LoVo (cell line): ENCODE data around the gene TAS1R2.

Experiments
- DNase-seq: peaks from one replicate; pipeline ENCODE4 v3.0.0-alpha.2; 2016; ENCODE audit warnings: low spot score

The TAS1R2 gene

GRCh38 chr1:18799454-18799853, 60.0 kb downstream of the TAS1R2 start:
- no peak for DNase-seq

- DNase-seq: no peak
Observed at GRCh38 chr1:18798946-18799345, 60.5 kb downstream of the TAS1R2 start.

GRCh38 chr1:18798533-18798932, 60.9 kb downstream of the TAS1R2 start:
- DNase-seq: no peak

GRCh38 chr1:18796950-18797349, 62.5 kb downstream of the TAS1R2 start:
- DNase-seq: no peak

- DNase-seq: no peak
Observed at GRCh38 chr1:18795002-18795689, 64.3 kb downstream of the TAS1R2 start.

- no peak for DNase-seq
Observed at GRCh38 chr1:18794561-18794960, 64.9 kb downstream of the TAS1R2 start.

- DNase-seq: no peak
Observed at GRCh38 chr1:18794051-18794450, 65.4 kb downstream of the TAS1R2 start.

- no peak for DNase-seq
Observed at GRCh38 chr1:18793164-18793563, 66.3 kb downstream of the TAS1R2 start.

- DNase-seq: no peak
Observed at GRCh38 chr1:18792747-18793146, 66.7 kb downstream of the TAS1R2 start.
